Gastroesophageal sphincter (tissue), 4 donors: Measurements from ENCODE around the gene PARD3B. TPM values are rescaled to one million over a fixed set of nuclear protein-coding genes. Genes with fewer than 3 reads are reported as not detected.
A peak's percentile ranks its signal among the peaks of the same experiment; 100 is the strongest.

Source experiments
- ATAC-seq: fragments of 150-250 bp; one replicate; pipeline ENCODE4 v1.9.1; 2016; ENCODE audit warnings: mild to moderate bottlenecking, moderate library complexity
- H3K27ac ChIP-seq, 4 donors: fragments of 200-600 bp; sonication (generic) in 3 of 4; 1 replicate in 3 of 4; 2 replicates in 1 of 4; pipeline ENCODE4 v1.5.1; 2016 to 2019
- H3K27me3 ChIP-seq: fragments of 200-600 bp; sonication (generic); one replicate; pipeline ENCODE4 v1.5.1; 2019
- H3K36me3 ChIP-seq, 2 donors: fragments of 200-600 bp; sonication (generic); one replicate each; pipeline ENCODE4 v1.5.1; 2019; ENCODE audit warnings: control low read depth in 1 of 2
- H3K4me1 ChIP-seq, 3 donors: fragments of 200-600 bp; sonication (generic); 1 replicate in 2 of 3; 2 replicates in 1 of 3; pipeline ENCODE4 v1.5.1; 2016 to 2019; ENCODE audit warnings: control low read depth in 2 of 3
- H3K4me3 ChIP-seq, 2 donors: fragments of 200-600 bp; sonication (generic); one replicate each; pipeline ENCODE4 v1.5.1; 2019; ENCODE audit warnings: mild to moderate bottlenecking in 1 of 2, moderate library complexity in 1 of 2
- H3K9me3 ChIP-seq, 3 donors: fragments of 200-600 bp; sonication (generic); one replicate each; pipeline ENCODE4 v1.5.1; 2017 to 2019; ENCODE audit warnings: control low read depth in 2 of 3
- EP300 ChIP-seq: sonication (generic); formaldehyde crosslinking; IDR thresholded peaks from one replicate; pipeline ENCODE4 v1.6.1; 2017; ENCODE audit warnings: antibody characterized with exemption, mild to moderate bottlenecking
- POLR2A ChIP-seq, 2 donors: fragments of 450-650 bp; IDR thresholded peaks; one replicate each; pipeline ENCODE4 v1.6.1; 2017; ENCODE audit warnings: antibody characterized with exemption in 2 of 2, mild to moderate bottlenecking in 2 of 2, moderate library complexity in 1 of 2
- POLR2AphosphoS5 ChIP-seq: sonication (generic); formaldehyde crosslinking; IDR thresholded peaks from one replicate; pipeline ENCODE4 v1.6.1; 2017; ENCODE audit warnings: antibody characterized with exemption
- WGBS, 2 donors: methylation state at CpG; one replicate each; pipeline ENCODE4 v1.1.5; 2018; ENCODE audit warnings: low coverage in 1 of 2; 5-methylcytosine and 5-hydroxymethylcytosine counted together
- total RNA-seq, 4 donors: library from RNA; depleted of rRNA; stranded (reverse); fragments of >200 nt; gene quantifications; one replicate each; pipeline ENCODE4 v1.1.0, GENCODE V29; 2016
- TF ChIP-seq, protein P1 (sequence below), 4 experiments: fragments of 200-600 bp in 2 of 4; fragments of 450-650 bp in 2 of 4; sonication (generic) in 1 of 4; IDR thresholded peaks; one replicate each; pipeline ENCODE4 v1.5.1; 2017 to 2019; ENCODE audit warnings: antibody characterized with exemption in 4 of 4, mild to moderate bottlenecking in 2 of 4, moderate library complexity in 2 of 4

The PARD3B gene, protein sequence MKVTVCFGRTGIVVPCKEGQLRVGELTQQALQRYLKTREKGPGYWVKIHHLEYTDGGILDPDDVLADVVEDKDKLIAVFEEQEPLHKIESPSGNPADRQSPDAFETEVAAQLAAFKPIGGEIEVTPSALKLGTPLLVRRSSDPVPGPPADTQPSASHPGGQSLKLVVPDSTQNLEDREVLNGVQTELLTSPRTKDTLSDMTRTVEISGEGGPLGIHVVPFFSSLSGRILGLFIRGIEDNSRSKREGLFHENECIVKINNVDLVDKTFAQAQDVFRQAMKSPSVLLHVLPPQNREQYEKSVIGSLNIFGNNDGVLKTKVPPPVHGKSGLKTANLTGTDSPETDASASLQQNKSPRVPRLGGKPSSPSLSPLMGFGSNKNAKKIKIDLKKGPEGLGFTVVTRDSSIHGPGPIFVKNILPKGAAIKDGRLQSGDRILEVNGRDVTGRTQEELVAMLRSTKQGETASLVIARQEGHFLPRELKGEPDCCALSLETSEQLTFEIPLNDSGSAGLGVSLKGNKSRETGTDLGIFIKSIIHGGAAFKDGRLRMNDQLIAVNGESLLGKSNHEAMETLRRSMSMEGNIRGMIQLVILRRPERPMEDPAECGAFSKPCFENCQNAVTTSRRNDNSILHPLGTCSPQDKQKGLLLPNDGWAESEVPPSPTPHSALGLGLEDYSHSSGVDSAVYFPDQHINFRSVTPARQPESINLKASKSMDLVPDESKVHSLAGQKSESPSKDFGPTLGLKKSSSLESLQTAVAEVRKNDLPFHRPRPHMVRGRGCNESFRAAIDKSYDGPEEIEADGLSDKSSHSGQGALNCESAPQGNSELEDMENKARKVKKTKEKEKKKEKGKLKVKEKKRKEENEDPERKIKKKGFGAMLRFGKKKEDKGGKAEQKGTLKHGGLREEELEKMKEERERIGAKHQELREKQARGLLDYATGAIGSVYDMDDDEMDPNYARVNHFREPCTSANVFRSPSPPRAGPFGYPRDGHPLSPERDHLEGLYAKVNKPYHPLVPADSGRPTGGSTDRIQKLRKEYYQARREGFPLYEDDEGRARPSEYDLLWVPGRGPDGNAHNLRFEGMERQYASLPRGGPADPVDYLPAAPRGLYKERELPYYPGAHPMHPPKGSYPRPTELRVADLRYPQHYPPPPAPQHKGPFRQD (N-terminal part only)
- 10 to 100 TPM; 29.6 to 42.2 (median 41.0) TPM for total RNA-seq

GRCh38 chr2:204544961-204545860 is at the start of gene PARD3B:
Gene PARD3B (plus strand): TSS chr2:204545475. CDS start chr2:204546000, 525 bp downstream.
- Histone ChIP-seq H3K4me3 (peak within 1 kb of the TSS; percentile 86 to 91), H3K27ac (peak within 1 kb of the TSS; percentile 77 to 92 (median 88)), H3K36me3 (no peaks in the 10 kb centered on the region), H3K4me1 (peaks cover 0 to 49% (median 4%) of the 10 kb centered on the region in 3 donors), H3K27me3 (no peaks in the 10 kb centered on the region), H3K9me3 (no peaks in the 10 kb centered on the region)
- WGBS, 2 donors: 0% methylated on average over 9 to 19 of the region's 82 CpGs
- TF ChIP-seq POLR2A (IDR thresholded peaks at IDR 0.05) (peak; percentile 41 to 46), POLR2AphosphoS5 (no peak), EP300 (no peak)
- TF ChIP-seq, protein P1, sequence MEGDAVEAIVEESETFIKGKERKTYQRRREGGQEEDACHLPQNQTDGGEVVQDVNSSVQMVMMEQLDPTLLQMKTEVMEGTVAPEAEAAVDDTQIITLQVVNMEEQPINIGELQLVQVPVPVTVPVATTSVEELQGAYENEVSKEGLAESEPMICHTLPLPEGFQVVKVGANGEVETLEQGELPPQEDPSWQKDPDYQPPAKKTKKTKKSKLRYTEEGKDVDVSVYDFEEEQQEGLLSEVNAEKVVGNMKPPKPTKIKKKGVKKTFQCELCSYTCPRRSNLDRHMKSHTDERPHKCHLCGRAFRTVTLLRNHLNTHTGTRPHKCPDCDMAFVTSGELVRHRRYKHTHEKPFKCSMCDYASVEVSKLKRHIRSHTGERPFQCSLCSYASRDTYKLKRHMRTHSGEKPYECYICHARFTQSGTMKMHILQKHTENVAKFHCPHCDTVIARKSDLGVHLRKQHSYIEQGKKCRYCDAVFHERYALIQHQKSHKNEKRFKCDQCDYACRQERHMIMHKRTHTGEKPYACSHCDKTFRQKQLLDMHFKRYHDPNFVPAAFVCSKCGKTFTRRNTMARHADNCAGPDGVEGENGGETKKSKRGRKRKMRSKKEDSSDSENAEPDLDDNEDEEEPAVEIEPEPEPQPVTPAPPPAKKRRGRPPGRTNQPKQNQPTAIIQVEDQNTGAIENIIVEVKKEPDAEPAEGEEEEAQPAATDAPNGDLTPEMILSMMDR (IDR thresholded peaks at IDR 0.05): peak in 1 of 4 experiments; percentile 8
- peak; percentile 91 for ATAC-seq

DNA sequence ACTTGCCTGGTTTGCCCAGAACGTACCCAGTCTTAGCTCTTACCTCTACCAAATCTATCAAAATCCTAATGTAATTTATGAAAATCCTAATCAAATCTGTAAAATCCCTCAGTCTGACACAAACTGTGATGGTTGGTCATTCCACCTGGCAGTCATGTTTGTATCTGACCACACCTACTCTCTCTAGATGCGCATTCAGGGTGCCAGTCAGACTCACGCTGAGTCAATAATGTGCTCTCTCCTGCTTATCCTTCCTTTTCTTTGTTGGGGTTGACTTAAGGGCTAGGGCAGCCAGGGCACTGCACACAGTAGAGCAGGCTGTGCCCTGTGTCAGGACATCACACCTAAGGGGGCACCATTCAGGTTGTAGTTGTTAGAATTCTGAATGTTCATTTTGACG is 48.5 kb upstream of the PARD3B start:
- Histone ChIP-seq H3K36me3 (no peaks in the 10 kb centered on the region), H3K4me3 (no peak overlapping the region), H3K27me3 (no peaks in the 10 kb centered on the region), H3K4me1 (no peaks in the 10 kb centered on the region), H3K9me3 (peaks cover 0 to 1% (median 0%) of the 10 kb centered on the region in 3 donors), H3K27ac (no peak overlapping the region)
- WGBS, 2 donors: 96 to 100% methylated on average over 1 to 4 of the region's 4 CpGs
- no peak for ATAC-seq
- TF ChIP-seq EP300 (no peak), POLR2AphosphoS5 (no peak), POLR2A (IDR thresholded peaks at IDR 0.05) (no peak)
- TF ChIP-seq, protein P1 (IDR thresholded peaks at IDR 0.05): no peak

DNA sequence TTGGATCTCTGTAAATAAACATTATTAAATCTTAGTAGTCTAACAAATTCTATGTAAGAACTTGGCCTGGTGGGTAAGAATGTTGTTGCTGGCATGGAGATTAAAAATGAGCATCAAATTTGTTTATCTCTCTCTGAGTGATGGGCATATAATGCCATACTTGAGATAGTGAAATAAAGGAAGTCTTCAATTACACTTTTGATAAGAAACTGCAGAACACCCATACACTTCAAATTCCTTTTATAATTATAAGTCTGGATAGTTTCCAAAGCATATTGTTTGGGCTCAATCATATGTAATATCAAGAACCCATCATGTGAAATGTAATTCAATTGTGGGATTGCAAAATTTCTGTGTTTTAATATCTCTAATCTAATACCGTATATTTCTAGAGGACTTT is 47.4 kb upstream of the PARD3B start:
- no peak for TF ChIP-seq EP300
- Histone ChIP-seq H3K36me3 (no peaks in the 10 kb centered on the region), H3K27ac (no peak overlapping the region), H3K27me3 (no peaks in the 10 kb centered on the region), H3K4me1 (no peaks in the 10 kb centered on the region), H3K4me3 (no peak overlapping the region), H3K9me3 (peaks cover 0 to 1% (median 0%) of the 10 kb centered on the region in 3 donors)
- ATAC-seq: no peak
- 83 to 93% methylated on average over 1 of the region's 1 CpG for WGBS, 2 donors

- no peak for ATAC-seq
- 92 to 93% methylated on average over 3 of the region's 3 CpGs for WGBS, 2 donors
- TF ChIP-seq POLR2AphosphoS5 (no peak), EP300 (no peak), POLR2A (IDR thresholded peaks at IDR 0.05) (no peak)
- TF ChIP-seq, protein P1 (IDR thresholded peaks at IDR 0.05): no peak
Measured at GRCh38 chr2:204498291-204498690, 47.0 kb upstream of the PARD3B start.

More at GRCh38 chr2:204498291-204498690, 47.0 kb upstream of the PARD3B start:
- H3K36me3 ChIP-seq: no peaks in the 10 kb centered on the region
- H3K27me3 ChIP-seq: no peaks in the 10 kb centered on the region
- peaks cover 0 to 1% (median 0%) of the 10 kb centered on the region in 3 donors for H3K9me3 ChIP-seq
- H3K4me1 ChIP-seq: no peaks in the 10 kb centered on the region
- no peak overlapping the region for H3K27ac ChIP-seq
- no peak overlapping the region for H3K4me3 ChIP-seq
